Heart right ventricle (tissue), 16 donors: ENCODE results near the gene PLD1. TPM values are rescaled to one million over a fixed set of nuclear protein-coding genes. Genes with fewer than 3 reads are reported as not detected.
A peak's percentile ranks its signal among the peaks of the same experiment; 100 is the strongest.

ENCODE experiments used
- ATAC-seq, 8 donors: fragments of 200-7000 bp; cut with Tn5 transposase; one replicate each; pipeline ENCODE4 v1.9.1; 2020; ENCODE audit warnings: mild to moderate bottlenecking in 8 of 8, moderate library complexity in 8 of 8, moderate number of reproducible peaks in 1 of 8
- DNase-seq, 2 donors: peaks; one replicate each; pipeline ENCODE4 v3.0.0-alpha.2; 2020
- H3K27ac ChIP-seq, 10 donors: fragments of 200-600 bp; sonication (generic) in 2 of 10; one replicate each; pipeline versions ENCODE4 v1.5.0 to v1.8.0; 2020 to 2022; ENCODE audit warnings: mild to moderate bottlenecking in 3 of 10
- H3K27me3 ChIP-seq, 7 donors: fragments of 200-600 bp; one replicate each; pipeline ENCODE4 v1.8.0; 2021 to 2022; ENCODE audit warnings: mild to moderate bottlenecking in 2 of 7
- H3K36me3 ChIP-seq, 9 donors: fragments of 200-600 bp; sonication (generic) in 1 of 9; one replicate each; pipeline versions ENCODE4 v1.5.0 to v1.8.0; 2020 to 2022; ENCODE audit warnings: mild to moderate bottlenecking in 2 of 9
- H3K4me1 ChIP-seq, 9 donors: fragments of 200-600 bp; sonication (generic) in 1 of 9; one replicate each; pipeline versions ENCODE4 v1.5.0 to v1.8.0; 2020 to 2022; ENCODE audit warnings: mild to moderate bottlenecking in 4 of 9
- H3K4me3 ChIP-seq, 10 donors: fragments of 200-600 bp; sonication (generic) in 2 of 10; one replicate each; pipeline versions ENCODE4 v1.5.0 to v1.8.0; 2020 to 2022; ENCODE audit warnings: mild to moderate bottlenecking in 7 of 10, moderate library complexity in 2 of 10
- H3K9me3 ChIP-seq, 11 donors: fragments of 200-600 bp in 10 of 11; sonication (generic) in 2 of 11; one replicate each; pipeline versions ENCODE4 v1.5.0 to v1.8.0; 2013 to 2022; ENCODE audit warnings: mild to moderate bottlenecking in 2 of 11, control low read depth in 1 of 11, moderate library complexity in 1 of 11
- WGBS, 2 donors: extraction: QIAGEN DNeasy Blood & Tissue Kit; methylation state at CpG; one replicate each; pipeline ENCODE4 v1.1.7; 2013; ENCODE audit warnings: inconsistent platforms in 1 of 2; 5-methylcytosine and 5-hydroxymethylcytosine counted together
- intact Hi-C, 10 donors: fragments of 100-400 bp; cut with DNase I; formaldehyde crosslinking; loops; one replicate each; pipeline versions ENCODE4 v1.11.1 to v1.14.2; 2022
- polyA plus RNA-seq, 2 donors: library from polyadenylated mRNA; stranded (reverse); fragments of 200-250 nt; gene quantifications; one replicate each; pipeline ENCODE4 v1.2.3, GENCODE V29; 2013
- total RNA-seq, 10 donors: library from RNA; stranded (reverse); fragmentation: NEBNext Ultra II Directional in 3 of 10; extraction: Animal tissue kit (Norgen Biotek cat#: 25700) in 3 of 10; gene quantifications; one replicate each; pipeline versions ENCODE4 v1.2.1 to v1.2.4, GENCODE V29; 2021 to 2023
- TF ChIP-seq, protein P1 (sequence below), 9 donors: fragments of 200-600 bp; sonication (generic) in 2 of 9; IDR thresholded peaks; one replicate each; pipeline versions ENCODE4 v1.5.0 to v1.8.0; 2021 to 2022; ENCODE audit warnings: antibody characterized with exemption in 9 of 9, mild to moderate bottlenecking in 5 of 9, moderate library complexity in 1 of 9
- donor health status: Arrhythmogenic right ventricular cardiomyopathy.
- donor health status: ischemic (EF 13 %, LVEDD 7.1; RV severe dilation, severe dysfunction).
- donor health status: healthy with polysubstance abuse.
- donor health status: DM: no; HTN: yes; CAD: no.
- donor health status: DM: no; HTN: no; CAD: no.
- donor health status: ischemic (EF 25% LVEDD 6.9; RV normal size, moderate dysfunction).
- donor health status: ischemic (EF 25% LVEDD 5.7; RV mildly dilated, moderate dysfunction).
- donor health status: healthy.
- donor health status: DM: yes; HTN: yes; CAD: no.
- donor health status: Ischemic cardiomyopathy.
- donor health status: ischemic (EF 35%, LVEDD 5.7; RV mildly dilated, moderate dysfunction).
- donor health status: nonischemic (EF 11% LVEDD 7.7; RV severe dilation, severe dysfunction).
- donor health status: DM: yes; HTN: yes; CAD: no.
- donor health status: PGD.
- donor health status: ischemic (EF 29% LVEDD 5.4; RV normal size, mild dysfunction).
- donor health status: nonischemic (EF 23%, LVEDD 6.1; RV moderate dilation, normal function).

The PLD1 gene
- total and polyA plus RNA-seq, 12 donors = 10.5 to 83.3 (median 62.9) TPM

DNA sequence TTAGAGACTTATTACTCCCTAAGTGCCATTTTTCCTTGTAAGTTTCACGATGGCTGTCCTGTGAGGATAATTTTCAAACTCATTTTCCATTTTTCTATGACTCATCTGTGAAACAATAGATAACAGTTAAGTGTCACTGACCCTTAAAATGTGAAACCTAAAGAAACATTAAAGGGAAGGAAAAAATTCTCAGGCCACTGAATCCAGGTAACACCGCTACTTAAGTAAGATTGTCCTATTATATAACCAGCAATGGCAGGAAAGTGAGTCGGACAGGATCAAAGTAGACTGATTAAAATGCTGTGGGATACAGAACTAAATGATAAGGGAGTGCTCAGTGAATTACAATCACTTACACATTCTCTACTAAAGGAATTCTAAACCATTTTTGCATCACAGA is 12.4 kb downstream of the PLD1 start:
- H3K27ac ChIP-seq = no peak overlapping the region
- H3K9me3 ChIP-seq = no peaks in the 10 kb centered on the region
- TF ChIP-seq, protein P1, sequence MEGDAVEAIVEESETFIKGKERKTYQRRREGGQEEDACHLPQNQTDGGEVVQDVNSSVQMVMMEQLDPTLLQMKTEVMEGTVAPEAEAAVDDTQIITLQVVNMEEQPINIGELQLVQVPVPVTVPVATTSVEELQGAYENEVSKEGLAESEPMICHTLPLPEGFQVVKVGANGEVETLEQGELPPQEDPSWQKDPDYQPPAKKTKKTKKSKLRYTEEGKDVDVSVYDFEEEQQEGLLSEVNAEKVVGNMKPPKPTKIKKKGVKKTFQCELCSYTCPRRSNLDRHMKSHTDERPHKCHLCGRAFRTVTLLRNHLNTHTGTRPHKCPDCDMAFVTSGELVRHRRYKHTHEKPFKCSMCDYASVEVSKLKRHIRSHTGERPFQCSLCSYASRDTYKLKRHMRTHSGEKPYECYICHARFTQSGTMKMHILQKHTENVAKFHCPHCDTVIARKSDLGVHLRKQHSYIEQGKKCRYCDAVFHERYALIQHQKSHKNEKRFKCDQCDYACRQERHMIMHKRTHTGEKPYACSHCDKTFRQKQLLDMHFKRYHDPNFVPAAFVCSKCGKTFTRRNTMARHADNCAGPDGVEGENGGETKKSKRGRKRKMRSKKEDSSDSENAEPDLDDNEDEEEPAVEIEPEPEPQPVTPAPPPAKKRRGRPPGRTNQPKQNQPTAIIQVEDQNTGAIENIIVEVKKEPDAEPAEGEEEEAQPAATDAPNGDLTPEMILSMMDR (IDR thresholded peaks at IDR 0.05) = no peak
- DNase-seq (no peak), ATAC-seq (no peak)
- H3K4me3 ChIP-seq = no peak overlapping the region
- 69 to 72% methylated on average over 3 of the region's 3 CpGs for WGBS, 2 donors
- peaks cover 0 to 52% (median 30%) of the 10 kb centered on the region in 9 donors for H3K4me1 ChIP-seq
- no peaks in the 10 kb centered on the region for H3K27me3 ChIP-seq
- no peaks in the 10 kb centered on the region for H3K36me3 ChIP-seq
- intact Hi-C loops = no loop called here

DNA sequence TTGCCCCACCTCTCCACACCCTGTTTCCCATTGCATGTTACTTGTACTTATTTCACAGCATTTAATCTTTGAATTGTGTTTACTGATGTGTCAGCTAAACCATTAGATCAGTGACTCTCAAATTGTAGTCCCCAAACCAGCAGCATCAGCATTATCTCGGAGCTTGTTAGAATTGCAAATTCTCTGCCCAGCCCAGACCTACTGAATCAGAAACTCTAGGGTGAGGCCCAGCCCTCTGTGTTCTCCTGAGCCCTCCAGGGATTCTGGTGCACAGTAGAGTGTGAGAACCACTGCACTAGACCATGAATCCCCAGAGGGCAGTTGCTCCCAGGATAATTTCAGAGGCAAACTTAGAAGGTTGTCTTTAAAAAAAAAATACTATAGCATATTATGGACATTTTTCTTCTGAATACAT is 13.0 kb downstream of the PLD1 start:
- no peaks in the 10 kb centered on the region for H3K36me3 ChIP-seq
- H3K4me1 ChIP-seq = peaks cover 0 to 52% (median 30%) of the 10 kb centered on the region in 9 donors
- peak in 1 of 8 donors; percentile 43 for ATAC-seq
- intact Hi-C loops = no loop called here
- no peaks in the 10 kb centered on the region for H3K27me3 ChIP-seq
- no peak overlapping the region for H3K27ac ChIP-seq
- 69 to 79% methylated on average over 1 of the region's 1 CpG for WGBS, 2 donors
- no peaks in the 10 kb centered on the region for H3K9me3 ChIP-seq
- TF ChIP-seq, protein P1 (IDR thresholded peaks at IDR 0.05) = no peak
- H3K4me3 ChIP-seq = no peak overlapping the region
- DNase-seq = no peak

DNA sequence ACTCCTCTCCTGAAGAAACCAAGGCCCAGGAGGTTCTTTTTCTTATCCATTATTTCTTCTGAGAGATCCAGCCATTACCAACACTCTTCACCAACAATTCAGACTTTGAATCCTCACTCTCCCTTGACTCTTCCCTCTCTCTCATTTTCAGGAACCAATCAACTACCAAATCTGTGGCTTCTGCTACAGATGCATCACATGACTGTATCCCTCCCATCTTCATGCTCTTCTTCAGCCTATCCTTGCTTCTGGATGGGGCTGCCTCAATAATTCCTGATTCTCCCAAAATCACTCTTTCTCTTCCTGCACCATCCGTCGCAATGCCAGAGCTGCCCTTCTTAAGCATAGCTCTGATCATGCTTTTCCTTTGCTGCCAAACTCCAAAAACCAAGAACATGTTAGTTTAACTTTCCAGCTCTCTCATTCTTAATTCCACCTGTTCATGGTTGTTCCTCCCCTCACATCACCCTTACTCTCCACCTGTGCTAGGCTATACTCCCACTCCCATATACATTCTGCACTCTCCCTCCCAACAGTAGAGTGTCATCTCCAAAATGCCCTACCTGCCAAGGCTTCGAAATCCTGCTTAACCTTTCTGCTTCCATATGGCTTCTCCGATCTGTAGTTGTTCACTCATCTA is 13.5 kb downstream of the PLD1 start:
- 96 to 98% methylated on average over 4 of the region's 4 CpGs for WGBS, 2 donors
- no peaks in the 10 kb centered on the region for H3K27me3 ChIP-seq
- intact Hi-C loops = no loop called here
- no peak for DNase-seq
- TF ChIP-seq, protein P1 (IDR thresholded peaks at IDR 0.05) = no peak
- H3K36me3 ChIP-seq = no peaks in the 10 kb centered on the region
- peaks cover 0 to 52% (median 30%) of the 10 kb centered on the region in 9 donors for H3K4me1 ChIP-seq
- H3K27ac ChIP-seq = no peak overlapping the region
- no peaks in the 10 kb centered on the region for H3K9me3 ChIP-seq
- ATAC-seq = no peak
- no peak overlapping the region for H3K4me3 ChIP-seq

DNA sequence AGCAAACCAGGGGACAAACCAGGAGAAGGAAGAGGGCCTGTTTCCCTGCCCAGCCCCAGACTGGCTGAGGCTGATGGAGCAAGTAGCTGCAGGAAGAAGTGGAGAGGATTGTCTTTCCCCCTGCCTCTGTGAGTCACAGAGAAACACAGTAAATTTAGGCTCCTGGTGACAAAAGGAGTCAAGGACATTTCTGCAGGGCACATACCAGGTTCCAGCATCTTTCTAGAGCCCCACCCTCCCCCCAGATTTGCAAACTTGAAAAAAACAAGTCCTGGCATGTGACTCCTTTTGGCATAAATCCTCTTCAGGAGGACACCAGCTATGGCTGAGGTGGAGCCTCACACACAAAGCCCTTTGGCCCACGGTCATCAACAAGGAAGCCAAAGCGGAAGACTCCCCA is 17.8 kb downstream of the PLD1 start:
- ATAC-seq (no peak), DNase-seq (no peak)
- WGBS, 2 donors = 82 to 89% methylated on average over 2 of the region's 2 CpGs
- Histone ChIP-seq H3K9me3 (no peaks in the 10 kb centered on the region), H3K4me1 (peaks cover 2 to 59% (median 36%) of the 10 kb centered on the region in 9 donors), H3K27ac (peak overlapping the region in 3 of 10 donors; percentile 13 to 75 (median 45)), H3K4me3 (no peak overlapping the region), H3K27me3 (no peaks in the 10 kb centered on the region), H3K36me3 (peaks cover 0 to 2% (median 0%) of the 10 kb centered on the region in 9 donors)
- intact Hi-C loops = no loop called here
- TF ChIP-seq, protein P1 (IDR thresholded peaks at IDR 0.05) = no peak
